Amniotic stem cell (primary cell): Measurements from ENCODE around the gene RNU1-2.
"Not testable (repeated sequence)": the region's sequence is repeated elsewhere in the genome, so short reads cannot be mapped to it uniquely, and the experiment has no call there.

Source experiments
- DNase-seq: peaks from one replicate; lab custom pipeline; 2025; lab: John Stamatoyannopoulos, UW

Gene RNU1-2

DNA sequence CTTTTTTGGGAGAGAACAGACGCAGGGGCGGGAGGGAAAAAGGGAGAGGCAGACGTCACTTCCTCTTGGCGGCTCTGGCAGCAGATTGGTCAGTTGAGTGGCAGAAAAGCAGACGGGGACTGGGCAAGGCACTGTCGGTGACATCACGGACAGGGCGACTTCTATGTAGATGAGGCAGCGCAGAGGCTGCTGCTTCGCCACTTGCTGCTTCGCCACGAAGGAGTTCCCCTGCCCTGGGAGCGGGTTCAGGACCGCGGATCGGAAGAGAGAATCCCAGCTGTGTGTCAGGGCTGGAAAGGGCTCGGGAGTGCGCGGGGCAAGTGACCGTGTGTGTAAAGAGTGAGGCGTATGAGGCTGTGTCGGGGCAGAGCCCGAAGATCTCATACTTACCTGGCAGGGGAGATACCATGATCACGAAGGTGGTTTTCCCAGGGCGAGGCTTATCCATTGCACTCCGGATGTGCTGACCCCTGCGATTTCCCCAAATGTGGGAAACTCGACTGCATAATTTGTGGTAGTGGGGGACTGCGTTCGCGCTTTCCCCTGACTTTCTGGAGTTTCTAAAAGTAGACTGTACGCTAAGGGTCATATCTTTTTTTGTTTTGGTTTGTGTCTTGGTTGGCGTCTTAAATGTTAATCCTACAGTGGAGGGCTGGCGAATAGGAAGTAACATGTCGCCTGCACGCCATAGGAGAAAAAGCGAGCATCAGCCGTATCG lies at the start of gene RNU1-2:
Gene RNU1-2 (plus strand): TSS at position 383 of the 718 bp plus-strand sequence.
- peak; percentile 91 for DNase-seq

DNA sequence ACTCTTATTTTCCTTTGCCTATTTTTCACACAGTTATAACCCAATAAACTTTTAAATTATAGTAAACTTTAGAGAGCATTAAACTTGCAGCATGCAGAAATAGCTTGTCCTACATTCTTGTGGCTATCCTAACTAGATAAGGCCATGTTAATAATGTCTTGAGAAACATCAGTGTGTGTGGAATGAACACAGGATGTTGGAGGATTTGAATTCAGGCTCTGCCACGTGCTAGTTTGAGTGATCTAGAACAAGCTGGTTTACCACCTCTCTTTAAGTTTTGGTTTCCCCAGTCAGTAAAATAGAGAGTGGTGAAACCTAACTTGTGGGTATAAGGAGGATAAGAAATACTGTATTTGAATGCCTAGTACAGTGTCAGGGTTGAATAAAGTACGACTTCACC lies 39.6 kb upstream of the RNU1-2 start:
- DNase-seq, result not testable (repeated sequence)

DNA sequence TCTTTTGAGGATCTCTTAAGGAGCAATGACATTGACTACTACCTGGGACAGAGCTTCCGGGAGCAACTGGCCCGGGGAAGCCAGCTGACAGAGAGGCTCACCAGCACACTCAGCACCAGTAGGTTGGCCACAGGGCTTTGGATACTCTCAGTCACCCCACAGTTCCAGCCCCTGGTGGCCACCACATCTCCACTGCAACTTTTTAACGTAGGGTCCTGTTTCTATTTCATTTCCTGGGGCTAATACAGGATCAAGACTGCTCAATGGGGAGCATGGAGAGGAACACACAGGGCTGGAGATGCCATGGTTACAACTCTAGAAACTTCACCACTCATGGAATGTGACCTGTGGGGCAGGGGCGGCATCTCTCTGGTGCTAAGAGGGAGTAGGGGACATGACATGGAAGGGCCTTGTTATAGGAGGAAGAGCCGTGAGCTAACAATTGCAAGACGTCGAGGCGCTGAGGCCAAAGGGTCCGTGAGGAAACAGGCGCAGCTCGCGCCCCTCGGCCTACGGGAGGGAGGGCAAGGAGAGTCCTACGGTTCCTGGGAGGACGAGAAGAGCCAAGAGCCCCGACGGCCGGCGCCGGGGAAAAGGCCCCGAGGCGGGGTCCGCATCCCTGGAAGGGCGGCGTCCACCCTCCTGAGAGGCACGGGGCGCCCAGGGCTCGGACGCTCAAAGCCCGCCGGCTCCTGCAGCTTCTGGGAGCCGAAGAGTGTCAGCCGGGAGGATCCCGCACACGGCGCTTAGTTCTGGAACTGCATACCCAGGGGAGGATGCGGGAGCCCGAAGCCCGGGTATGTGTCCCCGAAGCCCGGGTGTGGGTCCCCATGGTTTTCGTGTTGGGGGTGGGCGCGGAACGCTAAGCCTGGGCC lies 36.4 kb upstream of the RNU1-2 start:
- not testable (repeated sequence) for DNase-seq

DNA sequence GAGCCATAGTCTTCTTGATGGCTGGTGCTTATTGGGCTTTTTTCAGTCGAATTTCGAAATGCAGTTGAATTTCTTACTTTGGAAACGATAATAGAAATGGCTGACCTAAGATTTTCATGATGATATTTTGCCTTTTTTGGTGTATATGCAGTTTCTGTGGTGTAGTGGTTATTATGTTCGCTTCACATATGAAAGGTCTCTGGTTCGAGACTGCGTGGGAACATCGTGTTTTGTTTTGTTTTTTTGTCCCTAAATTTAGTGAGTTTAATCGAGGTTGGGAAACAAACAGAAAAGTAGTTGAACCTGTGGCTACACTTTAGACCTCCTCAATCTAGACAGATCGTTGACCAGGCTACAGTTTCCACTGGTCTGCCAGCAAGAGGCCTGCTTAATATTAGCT lies 35.7 kb upstream of the RNU1-2 start:
- DNase-seq, result not testable (repeated sequence)

DNA sequence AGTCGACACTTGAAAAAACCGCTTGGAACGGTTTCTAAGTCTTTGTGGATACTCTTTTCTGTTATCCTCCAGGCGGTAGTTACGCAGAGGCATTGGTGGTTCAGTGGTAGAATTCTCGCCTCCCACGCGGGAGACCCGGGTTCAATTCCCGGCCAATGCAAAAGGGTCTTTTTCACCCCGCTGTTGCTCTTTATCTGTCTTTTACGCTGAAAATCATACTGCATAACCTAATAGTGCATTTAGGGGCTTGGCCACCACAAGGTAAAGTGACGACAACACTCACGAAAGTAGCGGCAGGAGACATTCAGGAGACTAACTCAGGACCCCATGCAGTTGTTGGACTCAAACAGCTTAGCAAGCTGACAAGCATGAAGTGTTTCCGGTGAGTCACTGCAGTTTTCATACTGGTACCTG lies 33.9 kb upstream of the RNU1-2 start:
- not testable (repeated sequence) for DNase-seq

GRCh38 chr1:16862415-16862814 lies 33.4 kb upstream of the RNU1-2 start:
- not testable (repeated sequence) for DNase-seq

DNA sequence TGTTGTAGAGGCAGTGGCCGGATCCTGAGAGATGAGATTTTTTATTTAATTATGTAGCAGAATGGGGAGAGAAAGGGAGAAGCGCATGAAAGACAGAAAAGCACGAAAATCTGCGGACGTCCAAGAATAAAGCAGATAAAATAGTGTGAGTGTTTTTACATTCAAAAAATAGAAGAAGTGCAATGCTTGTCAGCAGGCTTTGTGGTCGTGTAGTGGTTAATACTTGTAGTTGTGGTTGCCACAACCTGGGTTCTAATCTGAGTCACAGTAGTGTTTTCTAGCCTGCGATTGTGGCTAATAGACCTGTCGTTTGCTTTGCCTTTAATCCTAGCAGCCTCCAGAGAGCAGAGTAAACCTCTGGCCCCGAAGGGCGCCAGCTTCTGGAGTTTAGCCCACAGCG lies 32.8 kb upstream of the RNU1-2 start:
- DNase-seq, result not testable (repeated sequence)

GRCh38 chr1:16866926-16867707 lies 28.7 kb upstream of the RNU1-2 start:
- DNase-seq, result not testable (repeated sequence)

DNA sequence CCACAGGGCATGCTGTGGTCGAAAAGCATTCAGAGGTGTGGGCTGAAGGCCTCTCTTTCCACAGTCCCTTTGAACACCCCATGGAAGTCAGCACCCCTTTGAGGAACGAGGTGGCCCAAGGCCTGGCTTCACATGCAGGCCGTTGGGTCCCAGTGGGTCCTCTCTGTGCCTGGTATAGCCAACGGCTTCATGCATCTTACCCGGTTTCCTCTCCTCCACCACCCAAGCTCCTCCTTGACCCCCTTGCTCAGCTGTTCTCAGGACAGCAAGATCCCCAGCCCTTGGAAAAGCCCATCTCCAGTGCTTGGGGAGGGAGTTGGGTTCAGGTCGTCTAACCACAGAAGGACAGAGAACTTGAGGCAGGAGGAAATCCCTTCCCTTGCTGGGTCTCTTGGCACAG lies 27.0 kb upstream of the RNU1-2 start:
- DNase-seq, result not testable (repeated sequence)

GRCh38 chr1:16869996-16870395 lies 25.8 kb upstream of the RNU1-2 start:
- DNase-seq, result not testable (repeated sequence)

- not testable (repeated sequence) for DNase-seq
Observed at GRCh38 chr1:16871171-16871570, 24.6 kb upstream of the RNU1-2 start.

DNA sequence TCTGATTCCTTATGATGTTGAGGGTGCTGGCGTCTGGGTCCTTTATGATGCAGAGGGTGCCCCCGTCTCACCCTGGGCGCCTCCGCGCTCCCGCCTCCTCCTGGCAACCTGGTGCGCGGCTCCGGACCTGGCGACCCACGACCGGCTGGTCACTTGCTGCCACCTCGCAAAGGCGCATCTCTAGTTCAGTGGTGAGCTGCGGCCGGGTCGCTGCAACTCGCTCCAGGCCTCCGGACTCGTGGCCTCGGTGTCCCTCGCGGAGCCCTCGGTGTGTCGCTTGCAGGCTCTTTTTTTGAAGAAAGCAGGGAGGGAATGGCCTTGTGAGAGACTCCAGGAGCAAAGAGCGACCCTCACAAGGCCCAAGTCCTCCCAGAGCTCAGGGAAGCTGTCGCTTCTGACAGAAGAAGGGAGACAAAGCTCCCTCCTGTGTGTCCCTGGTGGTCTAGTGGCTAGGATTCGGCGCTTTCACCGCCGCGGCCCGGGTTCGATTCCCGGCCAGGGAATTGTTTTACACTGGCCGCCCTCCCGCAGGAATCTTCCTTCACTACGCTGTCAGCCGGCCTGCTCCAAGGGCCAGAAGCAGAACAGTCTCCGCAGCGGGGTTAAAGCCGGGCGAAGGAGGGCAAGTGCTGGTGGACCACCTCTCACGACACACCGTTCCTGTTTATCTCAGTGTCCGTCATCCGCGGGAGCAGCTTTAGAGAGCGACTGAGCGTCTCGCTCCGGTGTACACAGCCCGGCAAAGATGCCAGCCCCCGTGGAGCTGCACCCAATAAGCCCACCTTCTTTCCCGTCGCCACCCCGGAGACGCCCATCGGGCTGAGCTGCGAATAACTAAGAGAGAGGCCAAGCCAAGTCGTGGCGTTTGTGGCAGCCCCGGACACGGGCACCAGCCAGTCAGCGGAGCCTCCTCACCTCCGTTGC lies 23.4 kb upstream of the RNU1-2 start:
- DNase-seq, result not testable (repeated sequence)

- DNase-seq, result not testable (repeated sequence)
Observed at GRCh38 chr1:16873076-16873879, 22.5 kb upstream of the RNU1-2 start.

DNA sequence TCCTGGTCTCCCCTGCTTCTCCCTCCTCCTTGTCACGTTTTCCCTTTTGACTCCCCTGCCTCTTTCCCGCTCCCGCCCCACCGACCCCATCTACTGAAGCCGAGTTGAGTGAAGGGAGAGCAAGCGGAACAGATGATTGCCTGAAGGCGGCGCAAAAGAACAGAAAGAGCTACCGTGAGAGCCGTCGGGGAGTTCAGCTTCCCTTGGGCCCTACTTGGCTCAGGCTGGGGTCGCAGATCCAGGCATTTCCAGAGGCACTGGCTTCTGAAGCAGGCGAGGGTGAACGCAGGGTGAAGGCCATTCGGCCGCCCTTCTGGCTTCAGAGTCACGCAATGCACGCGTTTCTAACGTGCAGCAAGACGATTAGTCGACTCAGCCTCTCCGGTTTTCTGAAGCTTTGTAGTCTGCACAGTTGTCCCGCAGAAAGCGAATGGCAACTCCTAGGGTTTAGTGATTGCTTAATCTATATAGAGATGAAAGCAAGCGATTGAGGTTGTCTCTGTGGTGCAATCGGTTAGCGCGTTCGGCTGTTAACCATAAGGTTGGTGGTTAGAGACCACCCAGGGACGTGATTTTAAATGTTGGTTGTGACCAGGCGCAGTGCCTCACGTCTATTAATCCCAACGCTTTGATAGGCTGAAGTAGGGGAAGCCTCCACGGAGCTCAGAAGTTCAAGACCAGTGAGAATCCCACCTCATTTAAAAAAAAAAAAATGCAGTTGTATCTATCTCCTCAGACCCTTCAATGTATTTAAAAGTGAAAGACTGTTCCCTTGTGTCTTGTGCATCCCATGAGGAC lies 20.6 kb upstream of the RNU1-2 start:
- DNase-seq, result not testable (repeated sequence)

DNA sequence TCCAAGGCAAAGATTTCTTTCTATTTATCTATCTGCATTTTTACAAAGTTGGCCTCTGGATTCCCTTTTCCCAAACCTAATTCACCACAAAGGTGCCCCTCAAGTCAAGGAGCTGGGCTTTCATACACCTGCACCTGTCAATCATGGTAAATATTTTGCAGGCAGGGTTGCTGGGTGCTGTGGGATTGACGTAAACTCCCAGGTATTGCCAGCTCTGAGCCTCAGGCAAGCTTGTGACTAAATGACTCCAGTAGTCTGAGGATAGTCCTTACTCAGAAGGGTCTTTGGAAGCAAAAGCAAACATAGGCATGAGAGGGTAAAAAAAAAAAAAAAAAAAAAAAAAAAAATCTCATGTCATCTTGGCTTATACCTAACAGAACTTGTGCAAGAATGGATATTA lies 14.0 kb upstream of the RNU1-2 start:
- DNase-seq, result not testable (repeated sequence)

DNA sequence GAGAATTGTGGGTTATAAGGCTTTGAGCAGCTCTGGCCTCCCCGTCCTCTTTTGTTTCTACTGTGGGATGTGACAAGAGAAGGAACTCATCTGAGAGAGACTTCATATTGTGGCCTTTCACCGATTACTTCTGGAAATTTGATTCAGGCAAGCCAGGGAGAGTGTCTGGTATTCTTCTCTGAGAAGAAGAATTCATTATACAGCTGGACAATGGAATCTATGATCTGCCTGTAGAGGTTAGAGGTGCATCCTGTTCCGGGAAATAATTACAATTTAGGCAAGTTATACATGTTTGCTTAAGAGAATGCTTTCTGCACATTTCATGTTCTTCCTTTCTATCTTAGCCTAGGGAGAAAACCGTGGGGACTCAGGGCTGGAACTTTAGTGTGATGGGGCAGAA lies 12.8 kb upstream of the RNU1-2 start:
- no peak for DNase-seq

DNA sequence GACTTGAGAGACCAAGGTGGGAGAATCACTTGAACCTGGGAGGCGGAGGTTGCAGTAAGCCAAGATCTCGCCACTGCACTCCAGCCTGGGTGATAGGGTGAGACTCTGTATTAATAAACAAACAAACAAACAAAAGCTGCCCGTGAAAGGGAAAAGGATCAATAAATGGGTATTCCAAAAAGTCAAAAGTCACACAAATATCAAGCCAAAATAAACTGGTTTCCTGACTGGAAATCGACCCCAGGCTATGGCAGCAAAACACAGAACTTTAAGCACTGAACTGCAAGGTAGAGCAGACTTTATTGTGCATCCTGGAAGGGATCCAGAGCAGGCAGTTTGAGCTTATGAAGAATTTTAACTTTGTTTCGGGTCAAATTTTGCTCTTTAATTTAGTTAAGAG lies 11.3 kb upstream of the RNU1-2 start:
- DNase-seq, result not testable (repeated sequence)

- no peak for DNase-seq
Observed at GRCh38 chr1:16886860-16887605, 8.7 kb upstream of the RNU1-2 start.
